BE2C (cell line): ENCODE results near the gene SIM1.

Source experiments
- DNase-seq: peaks from one replicate; pipeline ENCODE4 v3.0.0-alpha.2; 2020
- H3K27me3 ChIP-seq: fragments of 250-450 bp; sonication (Bioruptor Pico); 2 replicates; pipeline ENCODE4 v1.5.1; 2020; ENCODE audit warnings: mild to moderate bottlenecking
- H3K36me3 ChIP-seq: fragments of 250-450 bp; sonication (Bioruptor Pico); 2 replicates; pipeline ENCODE4 v1.5.1; 2020; ENCODE audit warnings: mild to moderate bottlenecking
- H3K4me1 ChIP-seq: fragments of 250-450 bp; sonication (Bioruptor Pico); 2 replicates; pipeline ENCODE4 v1.5.1; 2020
- H3K4me3 ChIP-seq: 2 replicates; pipeline ENCODE4 v1.5.1; 2011; ENCODE audit warnings: low read depth, low read length
- H3K9me3 ChIP-seq: fragments of 250-450 bp; sonication (Bioruptor Pico); 2 replicates; pipeline ENCODE4 v1.5.1; 2020
- TF ChIP-seq, protein P1 (sequence below): IDR thresholded peaks from 2 replicates; pipeline ENCODE4 v1.5.1; 2012; ENCODE audit warnings: mild to moderate bottlenecking, low read depth, low read length

The SIM1 gene

DNA sequence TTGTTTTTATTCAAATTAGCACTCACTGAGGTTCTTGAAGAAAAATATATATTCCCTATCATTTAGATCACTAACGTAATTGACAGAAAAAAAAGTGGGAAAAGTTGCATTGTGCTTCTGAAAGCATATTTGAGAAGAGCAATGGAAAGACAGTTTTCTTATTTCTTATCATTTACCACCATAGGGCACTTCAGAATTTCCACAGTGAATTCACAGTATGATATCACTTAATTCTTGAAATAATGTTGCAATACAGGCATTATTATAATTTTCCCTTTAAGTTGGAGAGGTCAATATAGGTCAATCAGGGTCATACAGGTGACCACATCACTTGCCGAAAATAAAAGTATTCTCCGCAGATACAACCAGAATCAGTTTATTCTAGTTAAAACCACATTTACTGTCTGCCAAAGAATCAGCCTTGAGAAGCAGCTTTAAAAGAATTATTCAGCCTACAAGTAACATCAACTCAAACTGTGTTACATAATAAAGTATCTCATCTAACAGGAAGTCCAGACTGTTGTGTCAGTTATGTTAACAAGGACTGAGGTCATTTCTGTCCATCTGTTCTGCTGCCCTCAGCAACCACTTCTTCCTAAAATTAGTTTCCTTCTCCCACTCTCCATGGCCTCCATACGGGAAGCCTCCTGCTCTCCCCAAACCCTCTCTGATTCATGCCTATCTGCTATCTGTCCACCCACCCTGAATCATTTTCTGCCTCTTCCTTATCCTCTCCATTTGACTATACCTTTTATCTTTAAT, 121.2 kb downstream of the SIM1 start:
- Histone ChIP-seq H3K9me3 (no peaks in the 10 kb centered on the region), H3K27me3 (no peaks in the 10 kb centered on the region), H3K4me3 (no peak overlapping the region), H3K4me1 (no peaks in the 10 kb centered on the region), H3K36me3 (no peaks in the 10 kb centered on the region)
- TF ChIP-seq, protein P1, sequence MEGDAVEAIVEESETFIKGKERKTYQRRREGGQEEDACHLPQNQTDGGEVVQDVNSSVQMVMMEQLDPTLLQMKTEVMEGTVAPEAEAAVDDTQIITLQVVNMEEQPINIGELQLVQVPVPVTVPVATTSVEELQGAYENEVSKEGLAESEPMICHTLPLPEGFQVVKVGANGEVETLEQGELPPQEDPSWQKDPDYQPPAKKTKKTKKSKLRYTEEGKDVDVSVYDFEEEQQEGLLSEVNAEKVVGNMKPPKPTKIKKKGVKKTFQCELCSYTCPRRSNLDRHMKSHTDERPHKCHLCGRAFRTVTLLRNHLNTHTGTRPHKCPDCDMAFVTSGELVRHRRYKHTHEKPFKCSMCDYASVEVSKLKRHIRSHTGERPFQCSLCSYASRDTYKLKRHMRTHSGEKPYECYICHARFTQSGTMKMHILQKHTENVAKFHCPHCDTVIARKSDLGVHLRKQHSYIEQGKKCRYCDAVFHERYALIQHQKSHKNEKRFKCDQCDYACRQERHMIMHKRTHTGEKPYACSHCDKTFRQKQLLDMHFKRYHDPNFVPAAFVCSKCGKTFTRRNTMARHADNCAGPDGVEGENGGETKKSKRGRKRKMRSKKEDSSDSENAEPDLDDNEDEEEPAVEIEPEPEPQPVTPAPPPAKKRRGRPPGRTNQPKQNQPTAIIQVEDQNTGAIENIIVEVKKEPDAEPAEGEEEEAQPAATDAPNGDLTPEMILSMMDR = no peak
- DNase-seq = no peak

GRCh38 chr6:100342830-100343229, 121.9 kb downstream of the SIM1 start:
- H3K27me3 ChIP-seq = no peaks in the 10 kb centered on the region
- no peaks in the 10 kb centered on the region for H3K9me3 ChIP-seq
- H3K4me1 ChIP-seq = no peaks in the 10 kb centered on the region
- H3K4me3 ChIP-seq = no peak overlapping the region
- TF ChIP-seq, protein P1 = no peak
- no peak for DNase-seq
- no peaks in the 10 kb centered on the region for H3K36me3 ChIP-seq

- no peak for DNase-seq
- TF ChIP-seq, protein P1 = no peak
- Histone ChIP-seq H3K4me3 (no peak overlapping the region), H3K27me3 (peaks cover 3% of the 10 kb centered on the region; the same call in 1 of the 2 replicates), H3K36me3 (no peaks in the 10 kb centered on the region), H3K4me1 (no peaks in the 10 kb centered on the region), H3K9me3 (no peaks in the 10 kb centered on the region)
Measured at GRCh38 chr6:100339574-100340255, 125.0 kb downstream of the SIM1 start.

GRCh38 chr6:100338090-100338489, 126.6 kb downstream of the SIM1 start:
- DNase-seq = no peak
- Histone ChIP-seq H3K27me3 (peaks cover 3% of the 10 kb centered on the region; the same call in 1 of the 2 replicates), H3K4me3 (no peak overlapping the region), H3K36me3 (no peaks in the 10 kb centered on the region), H3K9me3 (no peaks in the 10 kb centered on the region), H3K4me1 (no peaks in the 10 kb centered on the region)
- TF ChIP-seq, protein P1 = no peak

DNA sequence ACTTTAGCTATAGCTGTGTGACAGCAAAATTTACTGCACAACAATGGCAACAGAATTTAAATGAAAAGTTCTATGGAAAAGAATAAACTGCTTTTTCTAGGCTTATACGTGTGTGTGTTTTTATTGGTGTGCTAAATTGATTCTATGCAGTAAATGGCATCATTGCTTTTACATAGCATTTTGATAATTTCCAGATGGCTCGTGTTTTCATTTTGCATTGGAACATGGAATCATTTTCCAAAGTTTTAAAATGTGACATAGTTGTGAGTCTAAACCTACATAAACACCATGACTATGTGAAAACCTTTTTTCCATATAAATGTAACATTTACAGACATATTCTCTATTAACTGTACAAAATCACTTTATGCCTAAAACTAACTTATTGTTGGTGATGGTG, 127.8 kb downstream of the SIM1 start:
- DNase-seq = no peak
- Histone ChIP-seq H3K9me3 (no peaks in the 10 kb centered on the region), H3K4me3 (no peak overlapping the region), H3K27me3 (peaks cover 3% of the 10 kb centered on the region; the same call in 1 of the 2 replicates), H3K4me1 (no peaks in the 10 kb centered on the region), H3K36me3 (no peaks in the 10 kb centered on the region)
- TF ChIP-seq, protein P1 = no peak

DNA sequence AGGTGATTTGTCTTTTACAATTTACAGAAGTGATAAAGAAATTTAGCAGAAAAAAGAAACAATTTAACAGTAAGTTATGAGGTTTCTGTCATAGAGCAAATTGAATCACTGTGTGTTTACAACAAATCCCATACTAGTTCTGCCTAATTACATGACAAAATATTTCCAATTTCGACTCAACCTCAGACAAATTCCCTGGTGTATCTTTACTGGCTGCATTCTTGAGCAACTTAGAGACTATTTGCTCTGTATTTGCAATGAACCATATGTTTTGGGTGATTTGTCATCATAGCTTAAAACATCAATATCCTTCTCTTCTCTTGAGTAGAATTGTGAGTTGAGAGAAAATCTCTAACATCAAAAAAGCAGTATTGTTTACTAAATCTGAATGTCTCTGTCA, 128.7 kb downstream of the SIM1 start:
- TF ChIP-seq, protein P1 = no peak
- Histone ChIP-seq H3K27me3 (peaks cover 3% of the 10 kb centered on the region; the same call in 1 of the 2 replicates), H3K4me1 (no peaks in the 10 kb centered on the region), H3K9me3 (no peaks in the 10 kb centered on the region), H3K4me3 (no peak overlapping the region), H3K36me3 (no peaks in the 10 kb centered on the region)
- no peak for DNase-seq
